Heart left ventricle (tissue), 16 donors: ENCODE measurements around the gene BOD1L1. TPM values are rescaled to one million over a fixed set of nuclear protein-coding genes. Genes with fewer than 3 reads are reported as not detected.
A peak's percentile ranks its signal among the peaks of the same experiment; 100 is the strongest.

Experiments
- ATAC-seq, 4 donors: fragments of 200-7000 bp; cut with Tn5 transposase; one replicate each; pipeline ENCODE4 v1.9.1; 2020 to 2022; ENCODE audit warnings: moderate library complexity in 4 of 4, mild to moderate bottlenecking in 3 of 4, moderate number of reproducible peaks in 1 of 4
- DNase-seq, 5 donors: peaks; one replicate each; pipeline ENCODE4 v3.0.0-alpha.2; 2020
- H3K27ac ChIP-seq, 12 donors: fragments of 200-600 bp; sonication (generic) in 4 of 12; one replicate each; pipeline versions ENCODE4 v1.5.0 to v1.8.0; 2016 to 2022; ENCODE audit warnings: mild to moderate bottlenecking in 2 of 12
- H3K27me3 ChIP-seq, 9 donors: fragments of 200-600 bp; sonication (generic) in 2 of 9; one replicate each; pipeline versions ENCODE4 v1.5.1 to v1.8.0; 2016 to 2022; ENCODE audit warnings: mild to moderate bottlenecking in 3 of 9
- H3K36me3 ChIP-seq, 9 donors: fragments of 200-600 bp; sonication (generic) in 2 of 9; one replicate each; pipeline versions ENCODE4 v1.5.0 to v1.8.0; 2018 to 2022; ENCODE audit warnings: mild to moderate bottlenecking in 2 of 9
- H3K4me1 ChIP-seq, 12 donors: fragments of 200-600 bp; sonication (generic) in 4 of 12; one replicate each; pipeline versions ENCODE4 v1.5.0 to v1.8.0; 2016 to 2022; ENCODE audit warnings: mild to moderate bottlenecking in 3 of 12
- H3K4me3 ChIP-seq, 12 donors: fragments of 200-600 bp; sonication (generic) in 4 of 12; one replicate each; pipeline versions ENCODE4 v1.5.0 to v1.8.0; 2017 to 2022; ENCODE audit warnings: mild to moderate bottlenecking in 9 of 12, moderate library complexity in 4 of 12
- H3K9me3 ChIP-seq, 12 donors: fragments of 200-600 bp; sonication (generic) in 4 of 12; one replicate each; pipeline versions ENCODE4 v1.5.0 to v1.8.0; 2016 to 2022; ENCODE audit warnings: mild to moderate bottlenecking in 1 of 12
- POLR2A ChIP-seq, 2 donors: fragments of 450-650 bp; IDR thresholded peaks; one replicate each; pipeline ENCODE4 v1.6.1; 2017; ENCODE audit warnings: antibody characterized with exemption in 2 of 2, mild to moderate bottlenecking in 2 of 2, moderate library complexity in 2 of 2
- WGBS, 4 donors: extraction: QIAGEN DNeasy Blood & Tissue Kit in 2 of 4; methylation state at CpG; one replicate each; pipeline versions ENCODE4 v1.1.5 to v1.1.7; 2013 to 2018; 5-methylcytosine and 5-hydroxymethylcytosine counted together
- intact Hi-C, 10 donors: fragments of 100-400 bp; cut with DNase I; formaldehyde crosslinking; loops; one replicate each; pipeline versions ENCODE4 v1.11.1 to v1.14.2; 2022
- polyA plus RNA-seq, 2 donors: library from polyadenylated mRNA; stranded (reverse); fragments of 200-250 nt; gene quantifications; one replicate each; pipeline ENCODE4 v1.2.3, GENCODE V29; 2013
- total RNA-seq, 9 donors: library from RNA; depleted of rRNA in 2 of 9; stranded (reverse); fragments of >200 nt in 2 of 9; fragmentation: NEBNext Ultra II Directional in 3 of 9; extraction: Animal tissue kit (Norgen Biotek cat#: 25700) in 3 of 9; gene quantifications; one replicate each; pipeline versions ENCODE4 v1.1.0 to v1.2.4, GENCODE V29; 2016 to 2023
- TF ChIP-seq, protein P1 (sequence below), 12 donors: fragments of 200-600 bp; sonication (generic) in 4 of 12; IDR thresholded peaks; one replicate each; pipeline versions ENCODE4 v1.5.0 to v1.8.0; 2018 to 2022; ENCODE audit warnings: antibody characterized with exemption in 12 of 12, mild to moderate bottlenecking in 5 of 12
- donor health status: ischemic (EF 13 %, LVEDD 7.1; RV severe dilation, severe dysfunction).
- donor health status: healthy with polysubstance abuse.
- donor health status: DM: no; HTN: yes; CAD: no.
- donor health status: DM: no; HTN: no; CAD: no.
- donor health status: ischemic (EF 25% LVEDD 6.9; RV normal size, moderate dysfunction).
- donor health status: ischemic (EF 25% LVEDD 5.7; RV mildly dilated, moderate dysfunction).
- donor health status: healthy.
- donor health status: DM: yes; HTN: yes; CAD: no.
- donor health status: ischemic (EF 35%, LVEDD 5.7; RV mildly dilated, moderate dysfunction).
- donor health status: nonischemic (EF 11% LVEDD 7.7; RV severe dilation, severe dysfunction).
- donor health status: DM: yes; HTN: yes; CAD: no.
- donor health status: PGD.
- donor health status: ischemic (EF 29% LVEDD 5.4; RV normal size, mild dysfunction).
- donor health status: nonischemic (EF 23%, LVEDD 6.1; RV moderate dilation, normal function).

Gene BOD1L1
- total and polyA plus RNA-seq, 11 donors: 10.9 to 29.2 (median 18.7) TPM

DNA sequence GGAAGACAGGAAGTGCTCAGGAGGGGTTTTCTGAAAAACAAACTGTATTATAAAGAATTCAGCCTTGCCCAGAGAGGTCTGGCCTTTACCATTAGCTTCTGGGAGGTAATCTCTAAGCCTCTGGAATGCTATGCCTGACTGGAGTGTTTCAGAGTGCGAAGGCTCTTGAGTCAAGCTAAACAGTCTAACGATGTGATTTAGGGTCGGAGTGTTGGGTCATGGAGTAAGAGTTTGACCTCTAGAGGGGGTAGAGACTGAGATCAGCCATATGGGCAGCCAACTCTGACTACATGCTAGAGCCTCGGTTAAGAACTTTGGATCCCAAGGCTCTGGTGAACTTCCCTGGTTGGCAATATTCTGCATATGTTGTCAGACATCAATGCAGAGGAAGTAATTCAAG is 15.0 kb downstream of the BOD1L1 start:
- no peaks in the 10 kb centered on the region for H3K27me3 ChIP-seq
- H3K4me3 ChIP-seq: no peak overlapping the region
- H3K36me3 ChIP-seq: peaks cover 0 to 100% (median 87%) of the 10 kb centered on the region in 9 donors
- ATAC-seq: peak in 2 of 4 donors; percentile 13 to 36
- intact Hi-C loops: no loop called here
- 71 to 75% (median 74%) methylated on average over 4 of the region's 4 CpGs for WGBS, 4 donors
- TF ChIP-seq, protein P1, sequence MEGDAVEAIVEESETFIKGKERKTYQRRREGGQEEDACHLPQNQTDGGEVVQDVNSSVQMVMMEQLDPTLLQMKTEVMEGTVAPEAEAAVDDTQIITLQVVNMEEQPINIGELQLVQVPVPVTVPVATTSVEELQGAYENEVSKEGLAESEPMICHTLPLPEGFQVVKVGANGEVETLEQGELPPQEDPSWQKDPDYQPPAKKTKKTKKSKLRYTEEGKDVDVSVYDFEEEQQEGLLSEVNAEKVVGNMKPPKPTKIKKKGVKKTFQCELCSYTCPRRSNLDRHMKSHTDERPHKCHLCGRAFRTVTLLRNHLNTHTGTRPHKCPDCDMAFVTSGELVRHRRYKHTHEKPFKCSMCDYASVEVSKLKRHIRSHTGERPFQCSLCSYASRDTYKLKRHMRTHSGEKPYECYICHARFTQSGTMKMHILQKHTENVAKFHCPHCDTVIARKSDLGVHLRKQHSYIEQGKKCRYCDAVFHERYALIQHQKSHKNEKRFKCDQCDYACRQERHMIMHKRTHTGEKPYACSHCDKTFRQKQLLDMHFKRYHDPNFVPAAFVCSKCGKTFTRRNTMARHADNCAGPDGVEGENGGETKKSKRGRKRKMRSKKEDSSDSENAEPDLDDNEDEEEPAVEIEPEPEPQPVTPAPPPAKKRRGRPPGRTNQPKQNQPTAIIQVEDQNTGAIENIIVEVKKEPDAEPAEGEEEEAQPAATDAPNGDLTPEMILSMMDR (IDR thresholded peaks at IDR 0.05): no peak
- no peak for TF ChIP-seq POLR2A (IDR thresholded peaks at IDR 0.05)
- H3K9me3 ChIP-seq: no peaks in the 10 kb centered on the region
- peak overlapping the region in 1 of 12 donors; percentile 52 for H3K27ac ChIP-seq
- no peak for DNase-seq
- H3K4me1 ChIP-seq: peaks cover 0 to 18% (median 2%) of the 10 kb centered on the region in 12 donors

DNA sequence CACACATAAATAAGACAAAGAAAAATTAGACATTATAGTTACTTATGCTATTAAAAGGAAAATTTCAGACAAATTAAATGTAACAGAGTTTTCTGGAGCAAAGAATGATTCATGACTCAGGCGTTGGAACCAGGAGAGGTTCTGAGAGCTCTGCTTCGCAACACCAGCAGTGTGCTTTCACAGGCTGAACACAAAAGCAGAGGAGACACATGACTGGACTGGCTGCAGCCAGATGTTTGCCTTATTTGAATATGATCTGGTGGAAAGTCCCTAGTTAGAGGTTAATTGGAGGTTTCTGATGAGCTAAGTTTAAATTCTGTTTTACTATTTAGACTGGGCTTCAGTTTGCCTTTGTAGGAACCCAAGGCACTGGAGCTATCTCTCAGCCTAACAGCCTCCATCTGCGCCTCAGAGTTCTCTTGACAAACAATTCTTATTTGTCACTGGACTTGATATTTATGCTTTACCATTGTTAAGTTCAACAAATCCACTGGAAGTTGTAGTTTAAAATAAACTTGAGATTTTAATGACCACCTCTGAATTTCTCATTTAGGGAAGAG is 16.2 kb downstream of the BOD1L1 start:
- intact Hi-C loops: no loop called here
- 65 to 72% (median 66%) methylated on average over 3 of the region's 3 CpGs for WGBS, 4 donors

DNA sequence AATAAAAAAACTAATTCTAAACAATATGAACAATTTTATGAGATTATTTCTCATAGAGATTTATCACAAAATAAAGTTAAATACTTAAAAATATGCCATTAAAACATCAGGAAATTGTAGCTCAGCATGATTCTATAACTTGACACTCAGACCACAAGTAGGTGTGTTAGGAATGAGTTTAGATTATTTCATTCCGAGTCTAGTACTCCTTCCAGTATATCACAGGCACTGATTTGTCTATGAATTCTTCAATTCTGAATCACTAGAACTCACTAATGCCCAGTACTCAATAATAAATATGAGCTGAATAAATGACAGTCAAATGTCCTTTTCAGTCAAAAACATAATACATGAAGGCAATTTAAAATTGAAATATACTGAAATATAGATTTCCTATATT is 22.2 kb downstream of the BOD1L1 start:
- H3K27me3 ChIP-seq: no peaks in the 10 kb centered on the region
- no peaks in the 10 kb centered on the region for H3K9me3 ChIP-seq
- WGBS, 4 donors: 91 to 96% (median 94%) methylated on average over 1 of the region's 1 CpG
- ATAC-seq (no peak), DNase-seq (no peak)
- TF ChIP-seq POLR2A (IDR thresholded peaks at IDR 0.05): no peak
- TF ChIP-seq, protein P1 (IDR thresholded peaks at IDR 0.05): no peak
- no peak overlapping the region for H3K4me3 ChIP-seq
- H3K27ac ChIP-seq: no peak overlapping the region
- peaks cover 3 to 100% (median 93%) of the 10 kb centered on the region in 9 donors for H3K36me3 ChIP-seq
- H3K4me1 ChIP-seq: peaks cover 0 to 4% (median 0%) of the 10 kb centered on the region in 12 donors
- intact Hi-C loops: no loop called here

More for the DNA sequence above, 16.2 kb downstream of the BOD1L1 start:
- ATAC-seq: peak; percentile 88 to 94 (median 90)
- no peaks in the 10 kb centered on the region for H3K9me3 ChIP-seq
- H3K27me3 ChIP-seq: no peaks in the 10 kb centered on the region
- DNase-seq: peak in 1 of 5 donors; percentile 42
- peaks cover 0 to 18% (median 2%) of the 10 kb centered on the region in 12 donors for H3K4me1 ChIP-seq
- H3K4me3 ChIP-seq: no peak overlapping the region
- peaks cover 3 to 100% (median 90%) of the 10 kb centered on the region in 9 donors for H3K36me3 ChIP-seq
- TF ChIP-seq POLR2A (IDR thresholded peaks at IDR 0.05): no peak
- TF ChIP-seq, protein P1 (IDR thresholded peaks at IDR 0.05): no peak
- H3K27ac ChIP-seq: peak overlapping the region in 11 of 12 donors; percentile 13 to 71 (median 50)

DNA sequence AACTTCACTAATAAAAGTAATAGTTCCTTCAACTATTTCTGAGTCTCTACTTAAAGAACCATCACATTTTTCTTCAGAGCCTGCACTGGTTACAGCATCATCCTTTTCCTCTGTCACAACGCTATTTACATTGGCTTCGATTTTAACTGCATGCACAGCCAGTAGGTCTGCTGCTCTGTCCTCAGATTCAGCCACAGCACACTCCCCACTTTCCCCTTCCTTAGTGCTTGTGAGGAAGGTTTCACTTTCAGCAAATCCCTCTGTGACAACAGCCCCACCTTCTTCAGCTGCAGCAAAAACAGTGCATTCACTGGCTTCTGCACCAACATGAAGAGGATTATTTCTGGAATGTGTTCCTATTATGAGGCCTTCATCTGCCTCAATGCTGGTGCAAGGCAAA is 25.7 kb downstream of the BOD1L1 start:
- no peak overlapping the region for H3K27ac ChIP-seq
- H3K4me3 ChIP-seq: no peak overlapping the region
- TF ChIP-seq, protein P1 (IDR thresholded peaks at IDR 0.05): no peak
- no peak for TF ChIP-seq POLR2A (IDR thresholded peaks at IDR 0.05)
- peaks cover 3 to 99% (median 69%) of the 10 kb centered on the region in 9 donors for H3K36me3 ChIP-seq
- no peaks in the 10 kb centered on the region for H3K27me3 ChIP-seq
- DNase-seq: no peak
- 94 to 99% (median 98%) methylated on average over 2 of the region's 2 CpGs for WGBS, 4 donors
- H3K9me3 ChIP-seq: no peaks in the 10 kb centered on the region
- intact Hi-C loops: no loop called here
- peaks cover 0 to 4% (median 0%) of the 10 kb centered on the region in 12 donors for H3K4me1 ChIP-seq
- ATAC-seq: no peak
